Renal cortex interstitium (tissue), 11 donors: ENCODE measurements around the gene CDC42EP1. TPM values are rescaled to one million over a fixed set of nuclear protein-coding genes. Genes with fewer than 3 reads are reported as not detected.
"Not testable (repeated sequence)": the region's sequence is repeated elsewhere in the genome, so short reads cannot be mapped to it uniquely, and the experiment has no call there.

Experiments used
- DNase-seq, 11 donors: peaks; one replicate each; pipeline ENCODE4 v3.0.0-alpha.2; 2013; ENCODE audit warnings: low read depth in 9 of 11, low spot score in 4 of 11; ENCODE audit errors: extremely low read depth in 1 of 11
- polyA plus RNA-seq, 3 donors: library from polyadenylated mRNA; unstranded; fragments of 120-200 nt; gene quantifications; one replicate each; pipeline ENCODE4 v1.2.1, GENCODE V29; 2013; ENCODE audit not compliant: insufficient read length in 3 of 3

CDC42EP1 gene
- polyA plus RNA-seq, 3 donors = 33.3 to 54.7 (median 49.4) TPM

DNA sequence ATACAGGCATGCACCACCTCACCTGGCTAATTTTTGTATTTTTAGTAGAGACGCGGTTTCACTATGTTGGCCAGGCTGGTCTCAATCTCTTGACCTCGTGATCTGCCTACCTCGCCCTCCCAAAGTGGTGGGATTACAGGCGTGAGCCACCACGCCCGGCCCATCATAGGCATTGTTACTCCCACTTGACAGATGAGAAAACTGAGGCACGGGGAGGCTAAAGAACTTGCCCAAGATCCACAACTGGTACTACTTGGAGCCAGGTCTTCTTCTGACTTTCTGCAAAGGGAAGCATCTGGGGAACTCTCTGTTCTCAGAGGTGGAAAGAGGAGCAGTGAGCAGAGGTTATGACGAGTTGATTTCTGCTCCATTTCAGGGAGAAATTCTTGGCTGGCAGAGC is 9.4 kb upstream of the CDC42EP1 start:
- DNase-seq = not testable (repeated sequence)

- no peak for DNase-seq
These were observed 8.3 kb upstream of the CDC42EP1 start for GRCh38 chr22:37551981-37552380.

DNA sequence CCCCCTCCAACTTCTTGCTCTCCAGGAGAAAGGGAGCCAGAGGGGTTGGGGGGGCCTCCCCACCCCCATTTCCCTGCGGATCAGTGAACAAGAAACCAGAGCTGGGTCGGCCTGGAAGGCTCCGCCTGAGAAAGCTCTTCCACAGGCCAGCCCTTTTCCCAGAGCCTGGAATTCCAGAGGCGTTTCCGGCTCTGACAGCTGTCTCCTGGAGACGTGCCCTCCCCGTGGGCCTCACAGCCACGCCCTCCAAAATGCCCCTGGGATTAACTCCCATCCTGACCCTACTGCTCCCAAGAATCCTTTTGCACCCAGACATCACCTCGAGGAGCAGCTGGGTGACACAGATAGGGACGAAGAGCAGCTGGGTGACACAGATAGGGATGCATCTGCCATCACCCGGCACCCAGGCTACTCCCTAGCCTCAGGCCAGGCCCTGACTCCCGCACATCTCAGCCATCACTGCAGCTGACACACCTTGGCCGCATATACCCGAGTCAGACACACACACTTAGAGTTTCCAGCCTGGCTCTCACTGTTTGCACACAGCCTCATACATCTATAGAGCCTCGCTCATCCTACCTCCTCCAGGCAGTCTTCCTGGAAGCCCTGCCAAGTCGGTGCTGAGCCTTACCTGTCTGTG is 7.6 kb upstream of the CDC42EP1 start:
- peak in 8 of 11 donors; percentile 61 to 91 (median 82) for DNase-seq

GRCh38 chr22:37553725-37554124 is 6.6 kb upstream of the CDC42EP1 start:
- no peak for DNase-seq

DNA sequence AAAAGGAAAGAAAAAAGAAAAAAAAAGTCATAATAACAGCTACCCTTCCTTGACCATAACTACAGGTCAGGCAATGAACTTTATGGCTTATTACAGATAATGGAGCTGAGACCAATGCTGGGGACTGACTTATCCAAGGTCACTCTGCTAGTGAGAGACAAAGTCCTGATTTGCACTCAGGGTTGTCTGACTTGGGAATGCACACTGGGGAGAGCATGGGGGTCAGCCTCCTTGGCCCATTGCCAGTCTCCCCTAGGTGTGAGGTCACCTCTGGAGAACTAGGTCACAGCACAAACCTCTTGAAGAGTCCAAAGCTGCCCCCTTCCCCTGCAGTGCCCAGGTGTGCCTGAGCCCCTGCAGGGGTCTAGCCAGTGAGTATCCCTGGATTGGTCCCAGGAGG is 5.3 kb upstream of the CDC42EP1 start:
- DNase-seq = no peak

DNA sequence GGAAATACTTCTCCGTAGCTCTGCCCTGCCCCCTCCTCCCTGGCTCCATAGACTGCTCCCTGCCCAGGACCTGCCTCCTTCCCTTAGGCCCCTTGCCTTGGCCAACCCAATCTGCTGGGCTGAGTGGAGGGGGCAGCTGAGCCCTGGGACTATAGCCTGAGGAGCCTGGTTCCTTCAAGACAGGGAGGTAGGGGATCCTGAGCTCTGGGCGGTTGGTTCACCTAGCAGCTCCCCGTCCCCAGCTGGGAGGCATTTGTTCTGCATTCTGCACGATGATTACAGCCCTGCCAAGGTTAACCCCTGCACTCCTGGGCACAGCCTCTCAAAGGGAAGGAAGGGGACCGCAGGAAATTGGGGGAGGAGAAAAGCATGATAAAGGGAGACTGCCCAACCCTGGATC is 3.6 kb upstream of the CDC42EP1 start:
- DNase-seq = no peak

- DNase-seq = no peak
These were observed 2.8 kb upstream of the CDC42EP1 start for GRCh38 chr22:37557321-37558001.

DNA sequence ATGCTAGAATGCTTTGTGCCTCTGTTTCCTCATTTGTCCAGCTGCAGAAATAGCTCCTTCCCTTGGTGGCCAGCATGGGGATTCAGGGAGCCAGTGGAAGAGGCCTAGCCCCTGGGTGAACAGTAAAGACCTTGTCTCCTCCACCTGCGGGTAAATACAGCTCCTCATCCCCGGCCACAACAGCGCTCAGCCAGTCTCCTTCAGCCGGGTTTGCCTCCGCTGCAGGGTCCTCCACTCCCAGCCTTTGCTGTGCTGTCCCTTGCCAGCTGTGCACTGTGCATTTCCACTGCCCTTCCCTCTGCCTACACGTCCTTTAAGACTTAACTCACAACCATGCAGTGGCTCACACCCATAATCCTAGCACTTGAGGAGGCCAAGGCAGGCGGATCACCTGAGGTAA is 1.5 kb upstream of the CDC42EP1 start:
- no peak for DNase-seq

- no peak for DNase-seq
These were observed 769 bp upstream of the CDC42EP1 start for GRCh38 chr22:37559521-37559900.

- DNase-seq = no peak
These were observed 430 bp downstream of the CDC42EP1 start for GRCh38 chr22:37560608-37561211.

- peak in 8 of 11 donors; percentile 84 to 93 (median 87) for DNase-seq
These were observed 1.1 kb downstream of the CDC42EP1 start for GRCh38 chr22:37561212-37562048.

- no peak for DNase-seq
These were observed 2.0 kb downstream of the CDC42EP1 start for GRCh38 chr22:37562049-37562875.

DNA sequence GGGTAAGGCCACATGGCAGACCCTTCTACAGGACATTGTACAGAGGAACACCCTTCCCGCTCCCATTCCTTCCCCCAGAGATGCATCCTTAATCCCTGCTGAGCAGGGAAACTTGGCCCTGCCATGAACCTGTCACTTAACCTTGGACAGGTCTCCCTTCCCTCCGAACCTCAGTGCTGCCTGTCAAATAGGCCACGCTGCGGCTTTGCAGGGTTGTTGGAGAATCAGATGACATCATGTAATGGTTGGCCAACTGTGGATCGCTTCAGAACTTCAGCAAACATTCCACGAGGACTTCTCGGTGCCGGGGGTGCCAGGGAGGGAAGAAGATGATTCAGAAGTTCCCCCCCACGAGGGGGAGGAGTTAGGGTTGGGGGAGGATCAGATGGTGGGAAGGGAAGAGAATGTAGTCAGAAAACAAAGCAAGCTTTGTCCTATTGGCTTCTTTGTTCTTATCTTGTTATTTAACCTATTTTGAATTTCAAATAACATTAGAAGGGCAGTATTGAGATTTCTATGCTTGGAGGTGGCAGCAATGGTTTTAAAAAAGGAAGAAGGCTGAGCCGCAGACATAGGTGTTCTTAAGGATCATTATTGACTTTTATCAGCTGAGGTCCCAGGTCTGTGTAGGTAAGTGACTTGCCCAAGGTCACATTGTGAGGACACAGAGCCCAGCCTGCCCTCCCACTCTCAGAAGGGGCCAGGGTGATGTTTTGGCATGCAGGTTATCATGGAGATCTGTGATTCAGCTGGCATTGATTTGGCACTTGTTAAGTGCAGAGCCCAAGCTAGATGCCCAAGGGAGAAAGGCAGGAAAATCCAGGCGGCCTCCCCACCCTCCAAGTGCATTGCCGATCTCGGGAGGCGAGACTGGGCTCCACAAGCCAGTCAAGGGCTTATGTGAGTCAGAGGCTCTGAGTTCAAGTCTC is 3.1 kb downstream of the CDC42EP1 start:
- no peak for DNase-seq

DNA sequence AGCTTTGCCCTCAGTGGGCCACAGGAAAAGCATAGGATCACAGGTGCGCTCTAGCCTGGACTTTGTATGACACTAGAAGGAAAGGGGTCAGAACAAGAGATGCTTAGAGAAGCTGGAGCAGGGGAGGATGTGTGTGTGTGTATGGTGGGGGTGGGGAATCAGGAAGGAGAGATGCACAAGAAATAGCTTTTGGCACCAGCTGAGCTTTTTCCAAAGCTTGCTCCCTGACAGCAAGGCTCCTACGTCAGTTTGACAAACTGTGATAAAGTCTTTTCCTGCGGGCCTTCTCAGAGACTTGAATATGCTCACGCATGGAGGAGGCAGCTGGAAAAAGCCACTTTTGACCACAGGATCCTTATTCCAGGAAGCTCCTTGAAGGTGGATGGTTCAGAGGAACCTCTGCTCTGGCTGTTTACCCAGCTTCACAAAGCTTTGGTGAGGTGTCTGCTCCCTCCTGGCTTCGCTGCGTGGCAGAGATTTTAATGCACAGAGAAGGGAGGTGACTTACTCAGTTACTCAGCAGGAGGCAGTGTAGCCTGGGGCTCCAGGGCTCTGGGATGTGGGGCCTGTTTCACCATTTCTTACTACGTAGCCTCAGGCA is 3.9 kb downstream of the CDC42EP1 start:
- DNase-seq = peak in 3 of 11 donors; percentile 72 to 77 (median 76)

DNA sequence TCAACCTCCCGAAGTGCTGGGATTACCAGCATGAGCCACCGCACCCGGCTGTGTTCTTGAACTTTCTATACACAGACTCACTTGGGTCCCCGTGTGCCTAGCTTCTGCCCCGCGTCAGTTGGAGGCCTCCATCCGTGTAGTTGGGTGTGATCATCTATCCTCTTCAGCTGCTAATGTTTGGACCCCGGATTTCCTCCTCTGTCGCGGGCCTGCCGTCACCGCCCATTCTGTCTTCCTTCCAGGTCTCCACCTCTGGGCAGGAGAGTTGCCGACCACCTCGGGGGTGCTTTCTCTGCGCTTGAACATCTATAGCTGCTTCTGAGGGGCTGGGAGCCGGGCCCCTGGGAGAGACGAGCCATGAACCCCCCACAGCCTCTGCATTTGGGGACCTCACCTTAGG is 5.5 kb downstream of the CDC42EP1 start:
- DNase-seq = no peak

GRCh38 chr22:37566329-37566837 is 6.1 kb downstream of the CDC42EP1 start:
- no peak for DNase-seq
